Activated CD8-positive, alpha-beta memory T cell treated with anti-CD3 and anti-CD28 coated beads for 4 hours (primary cell): Measurements from ENCODE around the gene ELN.

Source experiments
- DNase-seq, 2 donors: peaks; one replicate each; pipeline ENCODE4 v3.0.0-alpha.2; 2020; ENCODE audit warnings: low read depth in 2 of 2

Gene ELN

DNA sequence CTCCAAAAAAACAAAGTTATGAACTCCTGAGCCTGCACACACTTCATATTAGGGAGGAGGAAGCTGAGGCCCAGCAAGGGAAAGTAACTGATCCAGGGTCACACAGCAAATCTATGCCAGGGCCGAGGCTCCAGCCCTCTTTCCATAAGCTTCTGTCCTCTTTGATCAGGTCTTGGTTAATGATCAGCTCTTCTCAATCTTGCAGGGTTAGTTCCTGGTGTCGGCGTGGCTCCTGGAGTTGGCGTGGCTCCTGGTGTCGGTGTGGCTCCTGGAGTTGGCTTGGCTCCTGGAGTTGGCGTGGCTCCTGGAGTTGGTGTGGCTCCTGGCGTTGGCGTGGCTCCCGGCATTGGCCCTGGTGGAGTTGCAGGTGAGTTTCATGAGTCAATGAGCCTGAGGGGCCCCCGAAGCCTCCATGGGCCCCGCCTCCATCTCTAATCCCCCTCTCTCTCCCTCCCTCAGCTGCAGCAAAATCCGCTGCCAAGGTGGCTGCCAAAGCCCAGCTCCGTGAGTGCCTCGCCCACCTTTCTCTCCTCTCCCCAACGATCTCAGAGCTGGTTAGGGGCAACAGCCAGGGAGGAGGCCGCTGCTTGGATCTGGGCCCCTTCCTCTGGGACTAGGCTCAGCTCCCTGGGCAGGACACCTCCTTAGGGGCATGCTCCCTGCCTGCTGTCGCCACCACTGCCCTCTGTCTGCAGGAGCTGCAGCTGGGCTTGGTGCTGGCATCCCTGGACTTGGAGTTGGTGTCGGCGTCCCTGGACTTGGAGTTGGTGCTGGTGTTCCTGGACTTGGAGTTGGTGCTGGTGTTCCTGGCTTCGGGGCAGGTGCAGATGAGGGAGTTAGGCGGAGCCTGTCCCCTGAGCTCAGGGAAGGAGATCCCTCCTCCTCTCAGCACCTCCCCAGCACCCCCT lies 32.0 kb downstream of the ELN start:
- no peak for DNase-seq

DNA sequence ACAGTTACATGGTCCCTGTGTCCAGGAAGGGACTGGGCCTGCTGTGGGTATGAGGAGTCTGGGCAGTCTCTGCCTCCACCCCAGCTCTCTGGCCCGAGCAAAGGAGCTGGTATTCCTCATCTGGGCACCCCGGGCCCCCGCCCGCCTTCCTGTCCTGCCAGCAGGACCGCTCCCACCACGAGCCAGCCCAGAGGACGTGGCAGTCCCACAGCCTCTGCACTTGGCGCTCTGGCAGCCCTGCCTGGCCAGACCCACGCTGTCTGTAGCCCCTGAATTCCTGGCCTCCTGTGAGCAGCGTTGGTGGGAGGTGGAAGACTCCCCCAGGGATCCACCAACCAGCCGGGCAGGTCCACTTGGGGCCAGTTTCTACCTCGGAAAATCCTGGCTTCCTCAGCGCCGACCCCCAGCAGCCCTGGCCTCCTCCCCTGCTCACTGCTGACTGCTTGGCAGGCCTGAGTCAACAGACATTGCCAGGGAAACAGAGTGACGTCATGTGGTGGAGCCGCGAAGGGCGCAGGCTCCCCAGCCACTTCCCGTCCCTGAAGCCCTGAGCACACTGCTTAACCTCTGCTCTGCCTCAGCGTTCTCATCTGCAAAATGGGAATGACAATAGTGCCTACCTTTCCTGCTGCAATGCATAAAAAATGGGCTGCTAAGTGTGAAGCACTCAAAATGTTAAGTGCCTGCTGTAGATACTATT lies 34.0 kb downstream of the ELN start:
- peak; percentile 47 to 48 for DNase-seq

DNA sequence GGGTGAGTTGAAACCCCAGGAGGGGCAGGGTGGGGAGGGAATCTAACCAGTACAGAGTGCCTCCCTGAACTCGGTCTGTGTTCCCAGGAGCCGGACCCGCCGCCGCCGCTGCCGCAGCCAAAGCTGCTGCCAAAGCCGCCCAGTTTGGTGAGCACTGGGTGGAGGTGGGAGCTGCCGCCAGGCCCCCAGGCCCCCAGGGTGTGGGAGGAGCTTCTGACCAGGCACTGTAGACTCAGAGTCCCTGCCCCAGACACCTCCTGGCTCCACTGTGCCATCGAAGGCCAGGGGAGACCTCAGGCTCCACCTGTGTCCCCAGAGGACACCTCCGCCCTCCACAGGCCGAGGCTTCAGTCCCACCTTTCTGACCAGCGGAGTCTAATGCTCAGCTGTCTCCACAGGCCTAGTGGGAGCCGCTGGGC lies 35.3 kb downstream of the ELN start:
- DNase-seq, result no peak

DNA sequence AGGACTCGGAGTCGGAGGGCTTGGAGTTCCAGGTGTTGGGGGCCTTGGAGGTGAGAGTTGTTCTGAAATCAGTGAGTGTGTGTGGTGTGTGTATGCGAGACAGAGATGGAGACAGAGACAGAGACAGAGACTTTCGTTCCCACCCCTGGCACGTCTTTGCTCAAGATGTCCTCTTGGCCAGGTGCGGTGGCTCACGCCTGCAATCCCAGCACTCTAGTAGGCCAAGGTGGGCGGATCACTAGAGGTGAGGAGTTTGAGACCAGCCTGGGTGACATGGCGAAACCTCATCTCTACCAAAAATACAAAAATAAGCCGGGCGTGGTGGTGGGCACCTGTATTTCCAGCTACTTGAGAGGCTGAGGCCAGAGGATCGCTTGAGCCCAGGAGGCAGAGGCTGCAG lies 35.7 kb downstream of the ELN start:
- no peak for DNase-seq

DNA sequence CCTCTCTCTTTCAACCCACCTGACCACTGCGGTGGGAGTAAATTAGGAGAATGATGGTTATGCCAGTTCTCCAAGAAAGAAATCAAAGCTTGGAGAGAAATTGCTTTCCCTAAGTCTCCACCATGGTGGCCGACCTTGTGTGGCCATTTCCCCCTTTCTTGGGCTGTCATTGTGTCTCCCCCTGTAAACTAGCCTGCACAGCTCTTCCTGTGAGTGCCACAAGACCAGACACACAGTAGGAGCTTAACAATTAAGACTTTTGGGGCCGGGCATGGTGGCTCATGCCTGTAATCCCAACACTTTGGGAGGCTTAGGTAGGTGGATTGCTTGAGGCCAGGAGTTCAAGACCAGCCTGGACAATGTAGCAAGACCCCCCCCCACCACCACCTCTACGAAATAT lies 36.7 kb downstream of the ELN start:
- no peak for DNase-seq

DNA sequence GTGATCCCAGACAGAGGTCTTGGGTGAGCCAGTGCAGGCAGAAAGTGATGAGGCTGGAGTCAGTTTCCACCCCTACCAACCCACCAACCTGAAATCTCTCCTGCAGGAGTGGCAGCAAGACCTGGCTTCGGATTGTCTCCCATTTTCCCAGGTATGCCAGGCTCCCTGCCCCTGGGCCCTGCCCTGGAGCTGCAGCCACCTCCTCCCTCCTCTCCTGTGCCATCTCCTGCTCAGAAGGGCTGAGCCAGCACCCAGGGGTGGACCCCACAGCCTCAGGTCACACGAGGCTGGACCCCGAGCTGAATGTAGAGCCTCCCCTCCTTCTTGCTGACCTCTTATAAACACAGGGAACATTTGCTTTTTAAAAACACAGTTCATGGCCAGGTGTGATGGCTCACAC lies 38.7 kb downstream of the ELN start:
- DNase-seq, result no peak

DNA sequence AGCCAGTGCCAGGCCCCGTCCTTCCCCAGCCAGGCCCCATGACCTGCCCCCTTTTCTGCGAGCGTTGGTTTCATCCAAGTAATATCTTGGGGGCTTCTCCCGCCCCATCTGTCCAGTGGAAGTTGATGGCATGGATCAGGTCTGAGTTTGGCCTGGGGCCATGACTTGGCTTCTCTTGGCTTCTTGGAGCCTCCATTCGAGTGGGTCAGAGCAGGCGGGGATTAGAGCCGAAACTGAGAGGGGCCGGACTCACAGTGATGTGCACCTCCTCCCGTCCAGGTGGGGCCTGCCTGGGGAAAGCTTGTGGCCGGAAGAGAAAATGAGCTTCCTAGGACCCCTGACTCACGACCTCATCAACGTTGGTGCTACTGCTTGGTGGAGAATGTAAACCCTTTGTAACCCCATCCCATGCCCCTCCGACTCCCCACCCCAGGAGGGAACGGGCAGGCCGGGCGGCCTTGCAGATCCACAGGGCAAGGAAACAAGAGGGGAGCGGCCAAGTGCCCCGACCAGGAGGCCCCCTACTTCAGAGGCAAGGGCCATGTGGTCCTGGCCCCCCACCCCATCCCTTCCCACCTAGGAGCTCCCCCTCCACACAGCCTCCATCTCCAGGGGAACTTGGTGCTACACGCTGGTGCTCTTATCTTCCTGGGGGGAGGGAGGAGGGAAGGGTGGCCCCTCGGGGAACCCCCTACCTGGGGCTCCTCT lies 40.6 kb downstream of the ELN start:
- DNase-seq, result no peak

DNA sequence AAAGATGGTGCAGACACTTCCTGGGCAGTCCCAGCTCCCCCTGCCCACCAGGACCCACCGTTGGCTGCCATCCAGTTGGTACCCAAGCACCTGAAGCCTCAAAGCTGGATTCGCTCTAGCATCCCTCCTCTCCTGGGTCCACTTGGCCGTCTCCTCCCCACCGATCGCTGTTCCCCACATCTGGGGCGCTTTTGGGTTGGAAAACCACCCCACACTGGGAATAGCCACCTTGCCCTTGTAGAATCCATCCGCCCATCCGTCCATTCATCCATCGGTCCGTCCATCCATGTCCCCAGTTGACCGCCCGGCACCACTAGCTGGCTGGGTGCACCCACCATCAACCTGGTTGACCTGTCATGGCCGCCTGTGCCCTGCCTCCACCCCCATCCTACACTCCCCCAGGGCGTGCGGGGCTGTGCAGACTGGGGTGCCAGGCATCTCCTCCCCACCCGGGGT lies 41.1 kb downstream of the ELN start:
- no peak for DNase-seq

DNA sequence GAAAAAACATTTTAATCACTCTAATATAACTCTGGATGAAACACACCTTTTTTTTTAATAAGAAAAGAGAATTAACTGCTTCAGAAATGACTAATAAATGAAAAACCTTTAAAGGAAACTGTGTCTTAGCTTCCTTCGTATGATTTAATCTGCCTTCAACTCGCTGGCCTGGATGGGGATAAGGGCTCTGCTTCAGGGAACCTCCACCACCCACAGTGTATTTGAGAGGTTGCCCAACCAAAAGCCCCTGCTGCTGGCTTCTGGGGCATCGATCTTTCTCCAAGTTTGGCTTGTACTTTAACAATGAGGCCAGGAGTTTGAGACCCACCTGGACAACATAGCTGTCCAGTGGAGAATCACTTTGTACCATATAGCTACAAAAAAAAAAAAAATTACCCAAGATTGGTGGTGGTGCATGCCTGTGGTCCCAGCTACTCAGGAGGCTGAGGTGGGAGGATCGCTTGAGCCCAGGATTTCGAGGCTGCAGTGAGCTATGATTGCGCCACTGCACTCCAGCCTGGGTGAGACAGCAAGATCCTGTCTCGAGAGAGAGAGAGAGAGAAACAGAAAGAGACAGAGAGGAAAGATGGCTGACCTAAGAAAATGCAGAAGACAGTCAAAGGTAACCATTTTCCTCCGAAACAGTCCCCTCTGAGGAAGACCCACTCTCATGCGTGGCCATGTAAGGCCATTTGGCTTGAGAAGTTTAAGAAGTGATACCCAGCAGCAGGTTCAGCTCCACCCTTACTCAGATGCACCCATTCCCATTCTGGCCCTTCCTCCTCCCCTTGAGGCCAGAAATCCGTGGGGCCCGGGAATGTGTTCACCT lies 42.0 kb downstream of the ELN start:
- no peak for DNase-seq

DNA sequence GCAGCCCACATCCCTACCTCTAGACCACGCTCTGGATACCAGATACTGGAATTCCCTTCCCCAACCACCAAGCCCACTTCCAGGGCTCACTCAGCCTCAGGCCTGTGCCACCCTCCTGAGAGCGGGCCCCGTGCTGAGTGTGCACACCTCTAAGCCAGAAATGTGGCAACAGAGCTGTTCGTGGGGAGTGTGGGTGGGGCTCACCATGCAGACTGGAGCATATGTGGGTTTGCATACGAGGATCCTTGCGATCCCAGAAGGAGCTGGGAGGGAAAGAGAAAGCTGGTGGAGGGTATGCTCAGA lies 42.6 kb downstream of the ELN start:
- DNase-seq, result no peak

DNA sequence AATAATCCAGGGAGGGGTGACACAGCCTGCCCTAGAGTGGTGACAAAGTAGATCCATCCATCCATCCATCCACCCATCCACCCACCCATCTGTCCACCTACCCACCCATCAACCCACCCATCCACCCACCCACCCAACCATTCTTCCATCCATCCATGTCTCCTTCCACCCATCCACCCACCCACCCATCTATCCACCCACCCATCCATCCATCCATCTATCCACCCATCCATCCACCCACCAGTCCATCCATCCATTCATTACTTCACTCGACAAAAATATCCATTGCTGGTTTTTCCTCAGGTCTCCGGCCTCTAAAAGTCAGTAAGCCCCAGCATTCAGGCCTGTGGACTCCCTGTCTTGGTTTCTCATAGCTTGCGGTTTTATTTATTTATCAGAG lies 43.1 kb downstream of the ELN start:
- DNase-seq, result no peak

DNA sequence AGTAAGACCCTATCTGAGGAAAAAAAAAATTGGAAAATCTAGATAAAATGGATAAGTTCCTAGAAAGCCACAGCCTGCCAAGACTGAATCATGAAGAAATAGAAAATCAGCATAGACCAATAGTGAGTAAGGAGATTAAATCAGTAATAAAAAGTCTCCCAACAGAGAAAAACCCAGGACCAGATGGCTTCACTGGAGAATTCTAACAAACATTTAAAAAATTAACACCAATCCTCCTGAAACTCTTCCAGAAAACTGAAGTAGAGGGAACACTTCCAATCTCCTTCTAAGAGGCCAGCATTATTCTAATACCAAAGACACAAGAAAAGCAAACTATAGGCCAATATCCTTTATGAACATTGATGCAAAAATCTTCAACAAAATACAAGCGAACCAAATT lies 46.8 kb downstream of the ELN start:
- no peak for DNase-seq

DNA sequence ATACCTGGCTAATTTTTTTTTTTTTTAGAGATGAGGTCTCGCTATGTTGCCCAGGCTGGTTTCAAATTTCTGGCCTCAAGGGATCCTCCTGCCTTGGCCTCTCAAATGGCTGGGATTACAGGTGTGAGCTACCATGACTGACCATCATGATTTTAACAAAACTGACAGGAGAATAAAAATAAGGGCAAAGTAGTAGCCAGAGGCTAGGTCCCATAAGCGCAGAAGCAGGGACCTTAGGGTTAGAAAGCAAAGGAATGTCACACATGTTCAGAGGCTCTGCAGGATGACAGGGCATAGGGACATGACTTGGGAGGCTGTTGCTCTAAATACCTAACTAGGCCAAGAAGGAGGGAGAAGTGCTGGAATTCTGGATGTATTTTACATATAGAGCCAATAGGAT lies 50.5 kb downstream of the ELN start:
- DNase-seq, result no peak

DNA sequence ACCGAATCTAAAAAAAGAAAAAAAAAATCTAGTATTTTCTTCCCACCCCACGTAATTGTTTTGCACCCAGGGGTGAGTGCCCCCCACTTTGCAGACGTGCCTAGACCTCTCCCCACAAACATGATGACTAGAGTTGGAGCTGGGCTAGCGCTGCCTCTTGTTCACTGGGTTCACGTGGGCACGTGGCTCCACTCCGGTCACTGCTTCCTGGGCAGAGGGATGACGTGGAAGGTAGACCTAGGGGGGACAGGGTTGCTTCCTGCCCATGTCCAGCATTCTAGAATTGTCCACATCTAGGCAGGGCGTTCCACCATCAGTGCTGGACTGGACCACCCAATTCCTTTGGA lies 54.8 kb downstream of the ELN start:
- no peak for DNase-seq

DNA sequence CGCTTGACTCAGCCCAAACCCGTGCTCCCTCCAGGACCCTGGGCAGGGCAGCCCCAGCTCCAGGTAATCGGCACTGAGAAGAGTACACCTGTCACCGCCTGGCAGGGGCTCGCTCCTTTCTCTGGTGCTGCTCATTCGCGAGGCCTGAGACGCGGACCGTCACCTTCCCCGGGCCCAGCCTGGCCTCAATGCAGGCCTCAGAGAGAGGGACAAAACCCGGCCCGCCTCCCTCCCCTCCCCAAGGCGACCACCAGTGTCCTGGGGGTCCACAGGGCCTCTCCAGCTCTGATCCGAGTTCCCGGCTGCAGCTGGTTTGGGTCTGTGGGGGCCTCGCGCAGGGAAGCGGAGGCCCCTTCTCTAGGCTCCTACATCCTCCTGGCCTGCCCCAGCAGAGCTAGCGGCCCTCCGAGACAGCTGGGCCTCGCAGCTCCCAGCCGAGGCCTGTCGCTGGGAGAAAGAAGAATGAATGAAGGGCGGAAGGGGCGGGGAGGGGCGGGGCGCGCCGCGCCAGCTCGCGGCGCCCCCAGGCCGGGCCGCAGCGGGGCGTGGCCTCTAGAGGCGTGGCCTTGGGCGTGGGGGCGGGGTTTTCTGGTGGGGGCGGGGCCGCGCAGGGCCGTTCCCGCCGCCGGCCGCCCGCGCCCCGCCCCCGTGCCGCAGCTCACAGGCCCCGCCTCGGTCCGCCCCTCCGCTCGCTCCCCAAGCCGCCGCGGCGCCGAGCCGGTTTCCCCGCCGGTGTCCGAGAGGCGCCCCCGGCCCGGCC lies 55.3 kb downstream of the ELN start, which contains the start of gene LIMK1:
LIMK1 (plus strand) TSS at position 688 of the 760 bp plus-strand sequence. CDS start 187 bp downstream, outside the sequence.
- peak; percentile 67 to 68 for DNase-seq

DNA sequence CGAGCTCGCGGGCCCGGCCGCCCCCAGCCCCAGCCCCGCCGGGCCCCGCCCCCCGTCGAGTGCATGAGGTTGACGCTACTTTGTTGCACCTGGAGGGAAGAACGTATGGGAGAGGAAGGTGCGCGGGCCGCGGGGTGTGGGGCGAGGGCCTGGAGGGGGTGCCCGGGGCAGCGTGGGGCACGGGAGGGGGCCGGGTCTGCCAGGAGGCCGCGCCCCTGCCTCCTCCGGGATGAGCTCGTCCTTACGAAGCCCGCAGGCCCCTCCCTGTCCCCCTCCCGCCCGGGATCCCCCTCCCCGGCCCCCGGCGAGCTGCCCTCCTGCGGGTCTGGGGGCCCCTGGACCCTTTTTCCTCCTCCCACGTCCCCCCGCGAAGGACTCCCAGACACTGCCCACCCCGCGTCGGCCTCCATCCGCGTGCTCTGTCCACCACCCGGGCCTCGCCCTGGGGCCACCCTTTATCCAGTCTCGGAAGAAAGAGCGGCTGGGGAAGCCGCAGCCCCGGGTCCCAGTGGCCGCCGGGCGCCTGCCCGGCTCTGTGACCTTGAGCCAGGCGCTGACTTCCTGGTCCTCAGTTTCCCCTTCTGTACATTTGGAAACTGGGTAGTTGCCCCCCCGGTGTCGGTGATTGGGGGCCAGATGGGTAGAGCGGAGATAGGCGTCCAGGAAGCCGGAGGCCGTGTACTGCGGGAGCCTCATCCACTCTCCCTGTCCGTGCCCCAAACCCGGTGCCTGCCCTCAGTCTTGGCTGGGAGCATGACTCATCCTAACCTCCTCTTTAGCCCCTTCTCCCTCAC lies 56.2 kb downstream of the ELN start:
- no peak for DNase-seq

DNA sequence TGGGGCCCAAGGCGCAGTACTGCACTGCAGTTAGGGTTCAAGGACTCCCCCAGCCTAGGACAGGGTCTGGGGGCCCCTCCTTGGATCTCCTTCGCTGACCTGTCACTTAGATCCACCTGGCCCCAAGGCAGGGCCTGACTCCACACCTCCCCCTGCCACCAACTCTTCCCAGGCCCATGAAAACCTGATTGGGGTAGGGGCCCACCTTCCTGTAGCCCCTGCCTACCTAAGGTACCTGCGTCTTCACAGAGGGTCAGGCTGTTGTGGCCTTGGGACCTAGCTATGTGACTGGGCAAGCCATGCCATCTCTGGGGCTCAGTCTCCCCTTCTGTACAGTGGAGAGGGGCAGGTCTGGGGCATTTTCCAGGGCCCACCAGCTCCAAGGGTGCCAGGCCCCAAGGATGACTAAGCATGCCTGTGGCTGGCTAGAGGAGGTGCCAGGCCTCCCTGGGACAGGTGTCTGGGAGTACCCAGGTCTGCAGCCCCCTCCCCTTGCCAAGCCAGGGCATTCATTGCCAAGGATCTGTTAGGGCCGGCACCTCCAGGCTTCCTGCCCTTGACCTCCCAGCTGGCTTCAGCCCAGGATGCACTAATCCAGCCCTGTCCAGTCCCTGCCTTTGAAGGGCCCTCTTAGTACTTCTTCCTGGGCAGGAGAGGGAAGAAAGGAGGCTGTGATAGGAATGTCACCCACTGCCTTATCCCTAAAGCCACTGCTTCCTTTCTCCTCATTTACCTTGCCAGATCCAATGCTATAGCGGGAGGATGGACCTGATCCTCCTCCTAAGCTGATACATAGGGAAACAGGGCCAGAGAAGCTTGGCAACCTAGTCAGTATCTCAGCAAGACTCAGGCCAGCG lies 57.0 kb downstream of the ELN start:
- no peak for DNase-seq

DNA sequence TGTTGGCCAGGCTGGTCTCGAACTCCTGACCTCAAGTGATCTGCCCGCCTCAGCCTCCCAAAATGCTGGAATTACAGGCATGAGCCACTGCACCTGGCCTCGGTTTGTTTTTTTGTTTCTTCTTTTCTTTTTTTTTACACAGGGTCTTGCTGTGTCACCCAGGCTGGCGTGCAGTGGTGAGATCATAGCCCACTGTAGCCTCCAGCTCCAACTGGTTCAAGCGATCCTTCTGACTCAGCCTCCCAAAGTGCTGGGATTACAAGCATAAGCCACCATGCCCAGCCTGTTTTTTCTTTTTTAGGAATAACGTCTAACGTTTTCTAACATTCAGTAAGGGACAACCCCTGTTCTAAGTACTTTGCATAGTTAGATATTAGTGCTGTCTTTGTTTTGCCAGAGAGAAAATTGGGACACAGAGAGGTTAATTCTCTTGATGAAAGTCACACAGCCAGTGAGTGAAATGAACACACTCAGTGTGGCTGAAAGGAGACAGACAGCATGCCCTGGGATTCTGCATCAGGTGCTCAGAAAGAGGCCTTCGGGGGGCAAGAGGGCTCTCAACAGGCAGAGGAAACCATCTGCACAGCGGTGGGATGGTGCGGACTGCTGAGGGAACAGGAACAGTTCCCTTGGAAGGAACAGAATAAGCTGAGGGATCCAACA lies 59.9 kb downstream of the ELN start:
- no peak for DNase-seq
